Aorta (tissue), 5 donors: ENCODE results near the gene SPAG8. TPM values are rescaled to one million over a fixed set of nuclear protein-coding genes. Genes with fewer than 3 reads are reported as not detected.

ENCODE experiments used
- ATAC-seq: fragments of 200-7000 bp; cut with Tn5 transposase; one replicate; pipeline ENCODE4 v1.9.1; 2022; ENCODE audit warnings: moderate library complexity; ENCODE audit not compliant: low FRiP score
- DNase-seq, 2 donors: peaks; one replicate each; pipeline ENCODE4 v3.0.0-alpha.2; 2020
- H3K27ac ChIP-seq, 2 donors: one replicate each; pipeline ENCODE4 v1.5.1; 2013; ENCODE audit warnings: low read length in 2 of 2, mild to moderate bottlenecking in 2 of 2, moderate library complexity in 2 of 2, control low read depth in 1 of 2, inconsistent platforms in 1 of 2, low read depth in 1 of 2
- H3K27me3 ChIP-seq, 2 donors: one replicate each; pipeline ENCODE4 v1.6.1; 2013; ENCODE audit warnings: control low read depth in 1 of 2, low read length in 1 of 2, mild to moderate bottlenecking in 1 of 2, moderate library complexity in 1 of 2; ENCODE audit not compliant: insufficient read depth in 2 of 2, control insufficient read depth in 1 of 2
- H3K36me3 ChIP-seq, 2 donors: one replicate each; pipeline ENCODE4 v1.6.1; 2013; ENCODE audit warnings: control low read depth in 1 of 2, low read length in 1 of 2, mild to moderate bottlenecking in 1 of 2; ENCODE audit not compliant: insufficient read depth in 2 of 2, control insufficient read depth in 1 of 2
- H3K4me1 ChIP-seq, 2 donors: one replicate each; pipeline ENCODE4 v1.6.1; 2013; ENCODE audit warnings: low read length in 2 of 2, control low read depth in 1 of 2, mild to moderate bottlenecking in 1 of 2, moderate library complexity in 1 of 2; ENCODE audit not compliant: insufficient read depth in 2 of 2, control insufficient read depth in 1 of 2
- H3K4me3 ChIP-seq, 2 donors: one replicate each; pipeline ENCODE4 v1.5.1; 2013; ENCODE audit warnings: low read length in 2 of 2, control low read depth in 1 of 2, mild to moderate bottlenecking in 1 of 2
- H3K9me3 ChIP-seq: one replicate; pipeline ENCODE4 v1.6.1; 2013; ENCODE audit warnings: mild to moderate bottlenecking, low read length; ENCODE audit not compliant: control insufficient read depth
- WGBS, 2 donors: extraction: QIAGEN DNeasy Blood & Tissue Kit; methylation state at CpG; one replicate each; pipeline ENCODE4 v1.1.7; 2013; 5-methylcytosine and 5-hydroxymethylcytosine counted together
- intact Hi-C, 2 donors: fragments of 100-400 bp; cut with DNase I; formaldehyde crosslinking; loops; one replicate each; pipeline versions ENCODE4 v1.14.2 to v1.15.0; 2022
- polyA plus RNA-seq, 2 donors: library from polyadenylated mRNA; stranded (reverse); fragments of 200-250 nt; gene quantifications; one replicate each; pipeline ENCODE4 v1.2.3, GENCODE V29; 2013
- total RNA-seq, 2 donors: library from RNA; stranded (reverse); fragmentation: NEBNext Ultra II Directional; extraction: Animal tissue kit (Norgen Biotek cat#: 25700); gene quantifications; one replicate each; pipeline ENCODE4 v1.2.1, GENCODE V29; 2021
- donor health status: healthy with polysubstance abuse.
- donor health status: Bipolar disorder and iron deficiency.
- donor health status: DM: no; HTN: no; CAD: no.
- donor health status: DM: no; HTN: no; CAD: no.
- donor health status: DM: yes; HTN: yes; CAD: no.

SPAG8 gene
- total and polyA plus RNA-seq, 4 donors, result 0.71 to 4.4 (median 3.0) TPM; not detected in 1

GRCh38 chr9:35801328-35802128 is 10.5 kb downstream of the SPAG8 start:
- WGBS, 2 donors, result 90 to 92% methylated on average over 13 of the region's 13 CpGs
- Histone ChIP-seq H3K27ac (no peak overlapping the region), H3K27me3 (no peaks in the 10 kb centered on the region), H3K4me1 (no peaks in the 10 kb centered on the region), H3K4me3 (no peak overlapping the region), H3K9me3 (no peaks in the 10 kb centered on the region), H3K36me3 (peaks cover 2 to 10% of the 10 kb centered on the region in 2 donors)
- ATAC-seq, result no peak
- intact Hi-C loops, result no loop called here
- DNase-seq, result no peak

- intact Hi-C loops, result no loop called here
- WGBS, 2 donors, result 85 to 88% methylated on average over 7 of the region's 7 CpGs
- H3K27me3 ChIP-seq, result no peaks in the 10 kb centered on the region
- no peaks in the 10 kb centered on the region for H3K4me1 ChIP-seq
- DNase-seq, result no peak
- no peak for ATAC-seq
- peaks cover 2 to 7% of the 10 kb centered on the region in 2 donors for H3K36me3 ChIP-seq
- no peak overlapping the region for H3K4me3 ChIP-seq
- no peaks in the 10 kb centered on the region for H3K9me3 ChIP-seq
- H3K27ac ChIP-seq, result no peak overlapping the region
Observed at GRCh38 chr9:35800530-35800929, 11.5 kb downstream of the SPAG8 start.

DNA sequence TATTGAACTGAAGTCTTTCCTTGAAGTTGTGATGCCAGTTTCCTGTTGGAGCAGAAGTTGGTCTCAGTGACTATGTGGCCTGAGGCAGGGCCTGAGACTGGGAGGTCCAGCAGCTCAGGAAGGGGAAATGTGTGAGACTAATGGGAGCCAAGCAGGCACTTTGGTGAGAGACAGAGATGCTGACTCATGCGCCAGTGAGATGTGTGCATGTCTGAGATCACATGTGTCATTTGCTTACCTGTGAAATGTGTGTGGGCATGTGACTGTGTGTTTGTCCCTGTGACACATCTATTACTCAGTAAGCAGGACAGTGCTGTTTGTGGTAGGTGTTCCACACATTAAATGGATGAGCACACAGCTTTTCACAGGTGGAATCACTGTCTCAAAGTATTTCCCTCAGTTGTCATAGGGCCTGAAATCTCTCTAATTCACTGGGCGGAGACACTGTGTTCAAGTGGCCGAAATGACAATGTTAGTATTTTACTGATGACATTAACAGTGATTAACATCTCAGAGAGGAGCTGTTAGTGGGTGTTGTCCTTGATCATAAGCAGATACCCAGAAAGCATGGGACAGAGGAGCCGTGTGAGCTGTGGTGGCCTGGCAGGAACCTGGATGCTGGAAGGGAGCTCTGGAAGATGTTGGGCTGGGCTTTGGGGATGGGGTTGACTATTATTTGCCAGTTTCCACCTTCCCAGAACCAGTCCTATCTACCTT is 13.2 kb downstream of the SPAG8 start:
- no peak for DNase-seq
- intact Hi-C loops, result loop anchor here in 1 of 2 donors (10.0 kb wide), 1 partner anchor 226 kb away; no protein-coding TSS in a partner anchor
- WGBS, 2 donors, result 86 to 90% methylated on average over 4 of the region's 4 CpGs
- H3K4me3 ChIP-seq, result no peak overlapping the region
- no peaks in the 10 kb centered on the region for H3K27me3 ChIP-seq
- H3K4me1 ChIP-seq, result no peaks in the 10 kb centered on the region
- H3K9me3 ChIP-seq, result no peaks in the 10 kb centered on the region
- ATAC-seq, result no peak
- H3K36me3 ChIP-seq, result peaks cover 2 to 7% of the 10 kb centered on the region in 2 donors
- peak overlapping the region in 1 of 2 donors; percentile 30 for H3K27ac ChIP-seq

DNA sequence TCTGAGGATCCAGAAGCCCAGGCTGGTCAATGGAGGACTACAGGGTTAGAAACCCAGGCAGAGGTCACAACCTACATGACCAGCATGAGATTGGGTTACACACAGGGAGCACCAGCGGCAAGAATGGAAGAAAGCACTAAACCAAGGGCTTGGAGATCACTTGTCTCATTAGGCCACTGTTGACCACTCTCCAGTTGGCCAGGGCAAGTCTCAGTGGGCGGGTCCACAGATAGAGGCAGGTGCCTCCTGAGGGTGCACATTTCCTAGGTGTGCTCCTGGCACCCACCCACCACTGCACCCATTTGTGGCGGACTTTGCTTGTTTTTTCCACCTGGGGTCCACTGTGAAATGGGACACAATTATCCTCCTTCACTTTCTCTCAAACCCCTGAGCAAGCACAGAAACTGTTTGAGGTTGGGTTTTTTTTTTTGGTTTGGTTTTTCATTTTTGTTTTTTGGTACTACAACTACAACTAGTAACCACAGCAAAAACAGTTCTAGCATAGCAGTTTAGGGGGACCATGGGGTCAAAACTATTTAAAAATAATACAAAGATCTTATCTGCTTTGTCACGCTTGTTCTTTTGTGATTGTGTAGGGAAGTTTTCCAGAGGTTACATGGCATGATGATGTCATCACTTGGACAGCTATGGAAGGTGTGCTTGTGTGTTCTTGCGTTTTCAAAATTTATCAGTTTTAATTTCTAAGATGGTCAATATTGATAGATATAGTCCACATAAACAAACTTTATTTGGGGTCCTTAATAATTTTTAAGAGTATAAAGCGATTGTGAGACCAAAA is 14.6 kb downstream of the SPAG8 start:
- no peak for ATAC-seq
- 64 to 68% methylated on average over 6 of the region's 6 CpGs for WGBS, 2 donors

DNA sequence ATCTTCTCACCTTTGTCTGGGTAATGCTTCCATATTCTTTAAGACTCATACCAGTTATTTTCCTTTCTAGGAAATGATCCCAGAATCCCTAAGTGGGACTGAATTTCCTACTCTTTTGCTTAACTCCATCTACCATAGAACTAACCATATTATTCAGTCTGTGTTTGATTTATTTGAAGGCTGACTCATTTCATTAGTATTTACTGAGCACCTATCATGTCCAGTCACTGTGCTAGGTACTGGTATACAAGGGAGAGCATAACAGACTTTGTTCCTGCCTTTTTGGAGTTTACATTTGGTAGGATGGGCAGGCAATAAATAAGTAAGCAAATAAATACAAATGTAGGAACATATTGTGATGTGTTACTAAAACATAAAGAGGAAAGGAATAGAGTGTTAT is 16.4 kb downstream of the SPAG8 start:
- intact Hi-C loops, result loop anchor here in 1 of 2 donors (10.0 kb wide), 1 partner anchor 229 kb away; no protein-coding TSS in a partner anchor
- H3K4me1 ChIP-seq, result no peaks in the 10 kb centered on the region
- no peak for ATAC-seq

More for the DNA sequence above, 14.6 kb downstream of the SPAG8 start:
- Histone ChIP-seq H3K4me3 (no peak overlapping the region), H3K27me3 (no peaks in the 10 kb centered on the region), H3K4me1 (no peaks in the 10 kb centered on the region), H3K36me3 (peaks cover 1 to 7% of the 10 kb centered on the region in 2 donors), H3K9me3 (no peaks in the 10 kb centered on the region), H3K27ac (no peak overlapping the region)
- intact Hi-C loops, result loop anchor here in 1 of 2 donors (10.0 kb wide), 1 partner anchor 227 kb away; no protein-coding TSS in a partner anchor
- DNase-seq, result no peak

GRCh38 chr9:35793461-35793860 is 18.6 kb downstream of the SPAG8 start:
- H3K4me1 ChIP-seq, result no peaks in the 10 kb centered on the region
- no peaks in the 10 kb centered on the region for H3K9me3 ChIP-seq
- H3K27ac ChIP-seq, result no peak overlapping the region
- no peaks in the 10 kb centered on the region for H3K27me3 ChIP-seq
- H3K4me3 ChIP-seq, result no peak overlapping the region
- DNase-seq (no peak), ATAC-seq (no peak)
- intact Hi-C loops, result loop anchor here (5.0 to 10.0 kb wide), 3 partner anchors 34 to 231 kb away; partner anchors contain the start of genes FAM221B (in 1 of the 2) and TMEM8B (in 1 of the 2)
- no peaks in the 10 kb centered on the region for H3K36me3 ChIP-seq
- 14 to 29% methylated on average over 2 of the region's 2 CpGs for WGBS, 2 donors

More for the DNA sequence above, 16.4 kb downstream of the SPAG8 start:
- H3K9me3 ChIP-seq, result no peaks in the 10 kb centered on the region
- no peaks in the 10 kb centered on the region for H3K27me3 ChIP-seq
- no peak for DNase-seq
- no peak overlapping the region for H3K27ac ChIP-seq
- H3K36me3 ChIP-seq, result peaks cover 0 to 6% of the 10 kb centered on the region in 2 donors
- H3K4me3 ChIP-seq, result no peak overlapping the region

DNA sequence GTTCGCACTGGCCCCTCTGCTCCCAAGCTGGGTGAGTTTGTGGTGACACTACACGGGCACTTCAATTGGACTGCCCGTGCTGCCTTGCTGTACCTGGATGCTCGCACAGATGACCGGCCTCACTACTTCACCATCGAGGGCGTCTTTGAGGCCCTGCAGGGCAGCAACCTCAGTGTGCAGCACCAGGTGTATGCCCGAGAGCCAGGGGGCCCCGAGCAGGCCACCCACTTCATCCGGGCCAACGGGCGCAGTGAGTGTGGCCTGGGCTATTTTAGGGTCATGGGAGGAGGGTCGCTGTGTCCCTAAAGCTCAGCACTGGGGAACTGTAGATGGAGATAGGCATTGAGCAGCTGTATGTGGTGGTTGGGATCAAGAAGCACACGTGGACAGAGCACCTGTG is 19.2 kb downstream of the SPAG8 start:
- no peak for ATAC-seq
- Histone ChIP-seq H3K4me1 (no peaks in the 10 kb centered on the region), H3K36me3 (no peaks in the 10 kb centered on the region), H3K27me3 (no peaks in the 10 kb centered on the region), H3K9me3 (no peaks in the 10 kb centered on the region), H3K4me3 (no peak overlapping the region), H3K27ac (no peak overlapping the region)
- no peak for DNase-seq
- intact Hi-C loops, result loop anchor here (5.0 to 10.0 kb wide), 3 partner anchors 34 to 232 kb away; partner anchors contain the start of genes FAM221B (in 1 of the 2) and TMEM8B (in 1 of the 2)
- WGBS, 2 donors, result 77 to 79% methylated on average over 14 of the region's 14 CpGs
